KOPT-K1 (cell line): ENCODE results near the gene ARHGAP42.

Experiments used
- H3K27ac ChIP-seq: fragments of 200-600 bp; sonication (generic); 2 replicates; pipeline ENCODE4 v1.5.1; 2016; ENCODE audit warnings: antibody characterized with exemption, mild to moderate bottlenecking, low read depth, low read length; ENCODE audit not compliant: poor library complexity, severe bottlenecking
- H3K36me3 ChIP-seq: fragments of 200-600 bp; sonication (generic); 2 replicates; pipeline ENCODE4 v1.5.1; 2017; ENCODE audit warnings: antibody characterized with exemption, mild to moderate bottlenecking, low read length, moderate library complexity; ENCODE audit not compliant: insufficient read depth
- H3K9me3 ChIP-seq: fragments of 200-600 bp; sonication (generic); 2 replicates; pipeline ENCODE4 v1.5.1; 2017; ENCODE audit warnings: antibody characterized with exemption, low read length, mild to moderate bottlenecking; ENCODE audit not compliant: insufficient read depth, poor library complexity, severe bottlenecking

Gene ARHGAP42

GRCh38 chr11:100808904-100809491 lies 121.9 kb downstream of the ARHGAP42 start:
- no peak overlapping the region for H3K27ac ChIP-seq
- no peaks in the 10 kb centered on the region for H3K9me3 ChIP-seq
- no peaks in the 10 kb centered on the region for H3K36me3 ChIP-seq

GRCh38 chr11:100810146-100810545 lies 123.1 kb downstream of the ARHGAP42 start:
- Histone ChIP-seq H3K36me3 (no peaks in the 10 kb centered on the region), H3K9me3 (no peaks in the 10 kb centered on the region), H3K27ac (no peak overlapping the region)

- Histone ChIP-seq H3K9me3 (no peaks in the 10 kb centered on the region), H3K27ac (no peak overlapping the region)
Measured at GRCh38 chr11:100810666-100811065, 123.6 kb downstream of the ARHGAP42 start.

GRCh38 chr11:100812517-100812916 lies 125.4 kb downstream of the ARHGAP42 start:
- H3K9me3 ChIP-seq, result no peaks in the 10 kb centered on the region
- no peaks in the 10 kb centered on the region for H3K36me3 ChIP-seq
- H3K27ac ChIP-seq, result no peak overlapping the region

More at GRCh38 chr11:100810666-100811065, 123.6 kb downstream of the ARHGAP42 start:
- no peaks in the 10 kb centered on the region for H3K36me3 ChIP-seq

- H3K9me3 ChIP-seq, result no peaks in the 10 kb centered on the region
- no peak overlapping the region for H3K27ac ChIP-seq
- no peaks in the 10 kb centered on the region for H3K36me3 ChIP-seq
Measured at GRCh38 chr11:100815787-100816330, 128.8 kb downstream of the ARHGAP42 start.

GRCh38 chr11:100816823-100817222 lies 129.7 kb downstream of the ARHGAP42 start:
- Histone ChIP-seq H3K36me3 (no peaks in the 10 kb centered on the region), H3K9me3 (no peaks in the 10 kb centered on the region), H3K27ac (no peak overlapping the region)

- no peak overlapping the region for H3K27ac ChIP-seq
- H3K36me3 ChIP-seq, result no peaks in the 10 kb centered on the region
- no peaks in the 10 kb centered on the region for H3K9me3 ChIP-seq
Measured at GRCh38 chr11:100817620-100818019, 130.5 kb downstream of the ARHGAP42 start.

GRCh38 chr11:100820621-100821020 lies 133.5 kb downstream of the ARHGAP42 start:
- Histone ChIP-seq H3K9me3 (no peaks in the 10 kb centered on the region), H3K36me3 (no peaks in the 10 kb centered on the region), H3K27ac (no peak overlapping the region)

- H3K36me3 ChIP-seq, result no peaks in the 10 kb centered on the region
- no peak overlapping the region for H3K27ac ChIP-seq
- no peaks in the 10 kb centered on the region for H3K9me3 ChIP-seq
Measured at GRCh38 chr11:100821198-100821597, 134.1 kb downstream of the ARHGAP42 start.

GRCh38 chr11:100823360-100823759 lies 136.3 kb downstream of the ARHGAP42 start:
- Histone ChIP-seq H3K27ac (no peak overlapping the region), H3K9me3 (no peaks in the 10 kb centered on the region), H3K36me3 (no peaks in the 10 kb centered on the region)

GRCh38 chr11:100824041-100824809 lies 137.1 kb downstream of the ARHGAP42 start:
- H3K36me3 ChIP-seq, result no peaks in the 10 kb centered on the region
- no peak overlapping the region for H3K27ac ChIP-seq
- no peaks in the 10 kb centered on the region for H3K9me3 ChIP-seq

GRCh38 chr11:100825626-100826025 lies 138.5 kb downstream of the ARHGAP42 start:
- H3K27ac ChIP-seq, result no peak overlapping the region
- H3K36me3 ChIP-seq, result no peaks in the 10 kb centered on the region
- H3K9me3 ChIP-seq, result no peaks in the 10 kb centered on the region

- Histone ChIP-seq H3K36me3 (no peaks in the 10 kb centered on the region), H3K27ac (no peak overlapping the region), H3K9me3 (no peaks in the 10 kb centered on the region)
Measured at GRCh38 chr11:100827934-100828661, 141.0 kb downstream of the ARHGAP42 start.

- no peaks in the 10 kb centered on the region for H3K9me3 ChIP-seq
- no peaks in the 10 kb centered on the region for H3K36me3 ChIP-seq
- no peak overlapping the region for H3K27ac ChIP-seq
Measured at GRCh38 chr11:100830274-100830673, 143.2 kb downstream of the ARHGAP42 start.
